DMS153 (cell line): ENCODE data around the gene NUDT1.
"Not testable (repeated sequence)": the region's sequence is repeated elsewhere in the genome, so short reads cannot be mapped to it uniquely, and the experiment has no call there.

ENCODE experiments used
- DNase-seq: peaks from one replicate; lab custom pipeline; 2025; lab: John Stamatoyannopoulos, UW

Gene NUDT1

DNA sequence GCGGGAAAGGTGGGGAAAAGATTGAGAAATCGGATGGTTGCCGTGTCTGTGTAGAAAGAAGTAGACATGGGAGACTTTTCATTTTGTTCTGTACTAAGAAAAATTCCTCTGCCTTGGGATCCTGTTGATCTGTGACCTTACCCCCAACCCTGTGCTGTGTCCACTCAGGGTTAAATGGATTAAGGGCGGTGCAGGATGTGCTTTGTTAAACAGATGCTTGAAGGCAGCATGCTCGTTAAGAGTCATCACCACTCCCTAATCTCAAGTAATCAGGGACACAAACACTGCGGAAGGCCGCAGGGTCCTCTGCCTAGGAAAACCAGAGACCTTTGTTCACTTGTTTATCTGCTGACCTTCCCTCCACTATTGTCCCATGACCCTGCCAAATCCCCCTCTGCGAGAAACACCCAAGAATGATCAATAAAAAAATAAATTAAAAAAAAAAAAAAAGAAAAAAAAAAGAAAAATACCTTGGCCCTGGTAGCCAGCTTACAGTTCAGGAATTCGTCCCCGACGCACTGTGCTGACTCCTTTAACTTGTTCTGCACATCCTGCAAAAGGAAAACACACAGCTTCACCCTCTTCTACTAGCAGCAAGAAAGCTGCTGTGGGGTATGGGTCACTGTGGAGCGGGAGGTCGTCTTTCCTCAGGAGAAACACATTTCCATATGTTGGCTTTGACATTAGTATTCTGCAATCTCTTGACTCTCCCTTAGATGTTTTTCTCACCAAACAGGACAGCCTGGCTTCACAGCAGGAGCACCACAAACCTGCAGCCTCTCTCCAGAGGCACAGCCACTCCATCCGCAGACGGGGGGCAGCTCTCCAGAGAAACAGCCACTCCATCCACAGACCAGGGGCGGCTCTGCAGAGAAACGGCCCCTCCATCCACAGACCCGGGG lies 27.3 kb downstream of the NUDT1 start:
- DNase-seq = not testable (repeated sequence)

DNA sequence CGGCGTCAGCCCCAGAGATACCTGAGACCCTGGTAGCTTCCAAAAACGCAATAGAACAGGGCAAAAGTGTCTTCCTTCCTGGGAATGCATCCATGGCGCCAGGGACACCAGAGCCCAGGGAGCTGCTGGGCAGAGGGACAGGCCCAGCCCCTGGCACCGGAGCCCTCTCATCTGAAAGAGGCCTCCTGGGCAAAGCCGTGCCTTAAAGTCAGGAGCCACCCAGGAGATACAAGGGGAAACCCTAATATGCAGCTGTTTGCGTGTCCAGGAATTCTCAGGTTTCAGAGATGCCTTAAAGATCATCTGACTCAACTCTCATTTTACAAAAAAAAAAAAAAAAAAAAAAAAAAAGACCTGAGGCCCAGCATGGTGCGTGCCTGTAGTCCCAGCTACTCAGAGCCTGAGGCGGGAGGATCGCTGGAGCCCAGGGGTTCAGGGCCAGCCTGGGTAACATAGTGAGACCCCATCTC lies 28.0 kb downstream of the NUDT1 start:
- DNase-seq = no peak

DNA sequence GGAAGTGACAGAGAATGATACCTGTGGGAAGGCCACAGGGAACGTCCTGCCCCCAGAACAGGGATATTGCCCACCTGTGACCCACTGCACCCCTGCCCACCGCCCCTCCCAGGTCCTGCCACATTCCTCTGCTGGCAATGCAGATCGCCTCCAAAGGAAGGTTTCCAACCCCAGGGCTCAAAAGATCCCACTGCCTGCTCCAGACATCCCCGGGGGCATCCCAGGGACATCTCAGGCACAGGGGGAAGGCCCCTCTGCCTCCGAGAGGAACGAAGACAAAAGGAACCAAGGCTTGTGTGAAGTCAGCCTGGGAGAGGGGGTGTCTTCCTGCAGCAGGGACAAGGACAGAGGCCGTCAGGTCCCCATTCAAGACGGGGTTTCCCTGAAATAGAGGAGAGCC lies 28.5 kb downstream of the NUDT1 start:
- no peak for DNase-seq

DNA sequence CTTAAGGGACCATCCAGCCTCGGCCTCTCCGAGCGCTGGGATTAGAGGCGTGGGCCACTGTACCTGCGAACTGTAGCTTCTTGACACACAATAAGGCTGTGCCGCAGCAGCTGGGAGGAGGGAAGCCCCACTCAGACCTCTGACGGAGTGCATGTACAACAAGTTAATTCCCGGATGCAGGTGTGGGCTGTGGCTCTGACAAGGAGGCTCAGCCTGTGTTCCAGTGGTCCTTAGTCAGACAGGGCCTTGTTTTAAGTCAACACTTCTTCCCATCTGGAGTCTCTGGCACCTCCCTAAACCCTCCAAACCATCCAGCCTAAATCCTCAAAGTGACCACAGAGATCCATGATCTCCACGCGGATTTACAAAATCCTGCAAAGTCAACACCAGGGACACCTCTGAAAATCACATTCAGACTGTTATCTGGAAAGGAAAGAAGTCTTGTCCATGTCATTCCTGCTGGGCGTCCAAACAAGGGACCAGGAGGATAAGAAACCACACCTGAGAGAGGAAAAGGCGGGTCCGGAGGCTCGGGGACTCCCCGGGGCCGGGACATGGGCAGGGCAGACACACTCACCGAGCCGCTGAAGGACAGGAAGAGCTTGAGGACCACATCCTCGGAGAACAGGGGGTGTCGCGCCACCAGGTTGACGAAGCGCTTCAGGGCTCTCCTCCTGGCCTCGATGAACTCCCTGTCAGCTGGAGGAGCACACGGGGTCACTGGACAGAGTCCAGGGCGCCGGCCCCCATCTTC lies 29.4 kb downstream of the NUDT1 start:
- DNase-seq = no peak

DNA sequence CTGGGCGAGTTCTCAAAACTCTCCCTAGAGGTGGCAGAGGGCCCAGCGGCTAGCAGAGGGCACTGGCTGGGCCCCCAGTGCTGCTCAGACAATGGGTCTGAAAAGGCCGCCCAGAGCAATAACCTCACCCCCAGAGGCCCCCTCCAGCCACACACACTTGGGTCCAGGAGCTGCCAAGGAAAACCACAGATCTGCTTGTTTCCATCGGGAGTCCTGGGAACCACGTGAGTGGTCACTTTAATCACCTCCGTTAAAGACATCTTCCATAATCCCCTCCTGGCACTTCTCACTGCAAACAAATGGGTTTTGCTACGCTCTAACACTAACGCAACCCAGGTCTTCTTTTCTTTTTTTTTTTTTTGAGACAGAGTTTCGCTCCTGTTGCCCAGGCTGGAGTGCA lies 30.0 kb downstream of the NUDT1 start:
- DNase-seq = no peak

DNA sequence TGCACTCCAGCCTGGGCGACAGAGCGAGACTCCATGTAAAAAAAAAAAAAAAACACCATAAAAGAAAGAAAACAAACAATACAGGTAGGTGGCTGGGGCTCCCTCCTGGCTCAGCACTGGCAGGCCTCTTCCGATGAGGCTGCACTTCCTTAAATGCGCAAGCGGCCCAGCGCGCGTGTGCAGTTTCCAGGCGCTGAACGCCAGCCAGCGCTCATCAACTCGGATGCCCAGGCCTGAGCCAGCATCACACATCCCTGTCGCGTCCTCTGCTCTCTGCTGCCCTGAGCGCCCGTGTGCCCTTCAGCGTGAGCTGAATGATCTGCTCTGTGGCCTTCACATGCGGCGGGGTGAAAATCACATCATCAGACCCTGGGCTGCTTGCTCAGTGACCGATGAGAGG lies 31.8 kb downstream of the NUDT1 start:
- no peak for DNase-seq

DNA sequence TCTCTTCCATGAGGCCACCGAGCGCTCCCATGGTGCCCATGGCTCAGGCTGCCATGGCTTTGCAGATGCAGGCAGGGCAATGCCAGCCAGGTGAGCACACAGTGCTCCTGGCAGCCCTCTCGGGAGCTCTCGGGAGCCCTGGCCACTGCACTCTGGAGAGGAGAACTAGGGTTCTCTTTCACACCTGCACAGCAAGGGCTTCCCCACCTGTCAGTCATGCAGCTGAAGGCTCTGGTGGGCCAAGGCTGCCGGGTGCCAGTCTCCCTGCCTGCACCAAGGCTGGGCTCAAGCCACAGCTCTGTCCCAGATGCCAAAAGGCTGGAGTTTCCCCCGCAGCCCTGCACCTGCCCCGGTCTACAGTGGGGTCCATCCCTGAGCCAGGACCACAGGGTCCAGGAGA lies 32.6 kb downstream of the NUDT1 start:
- DNase-seq = no peak

DNA sequence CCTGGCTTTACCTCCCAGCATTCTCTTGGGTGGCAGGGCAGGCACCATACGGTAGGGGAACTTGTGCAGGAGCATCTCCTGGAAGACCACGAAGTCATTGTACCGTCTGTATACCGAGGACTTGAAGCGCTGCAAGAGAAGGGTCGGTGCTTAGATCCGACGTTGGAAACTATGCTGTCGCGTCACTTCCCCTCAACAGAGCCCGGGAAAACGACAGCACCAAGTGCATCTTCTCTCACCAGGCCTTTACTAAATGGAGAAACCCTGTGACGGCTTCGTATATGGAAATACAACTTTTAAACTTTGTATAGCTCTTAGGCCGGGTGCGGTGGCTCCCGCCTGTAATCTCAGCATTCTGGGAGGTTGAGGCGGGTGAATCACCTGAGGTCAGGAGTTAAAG lies 33.1 kb downstream of the NUDT1 start:
- no peak for DNase-seq

DNA sequence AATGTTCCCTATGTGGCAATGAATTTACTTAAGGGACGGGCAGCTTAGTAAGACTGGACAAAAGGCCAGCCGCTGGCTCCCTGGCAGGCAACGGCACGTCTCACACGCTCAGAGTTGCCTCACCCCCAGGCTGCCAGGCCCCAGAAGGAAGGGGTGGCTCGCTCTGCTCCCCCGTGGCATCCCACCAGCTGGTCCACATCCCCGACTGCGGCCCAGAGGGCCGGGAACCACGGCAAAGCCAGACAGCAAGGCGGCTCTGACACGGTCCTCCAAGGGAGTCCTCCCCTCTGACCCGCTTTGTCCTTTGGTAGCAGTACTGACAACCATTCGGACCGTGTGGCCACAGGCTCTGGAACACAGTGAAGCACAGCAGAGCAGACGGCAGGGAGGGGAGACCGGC lies 34.1 kb downstream of the NUDT1 start:
- DNase-seq = no peak

DNA sequence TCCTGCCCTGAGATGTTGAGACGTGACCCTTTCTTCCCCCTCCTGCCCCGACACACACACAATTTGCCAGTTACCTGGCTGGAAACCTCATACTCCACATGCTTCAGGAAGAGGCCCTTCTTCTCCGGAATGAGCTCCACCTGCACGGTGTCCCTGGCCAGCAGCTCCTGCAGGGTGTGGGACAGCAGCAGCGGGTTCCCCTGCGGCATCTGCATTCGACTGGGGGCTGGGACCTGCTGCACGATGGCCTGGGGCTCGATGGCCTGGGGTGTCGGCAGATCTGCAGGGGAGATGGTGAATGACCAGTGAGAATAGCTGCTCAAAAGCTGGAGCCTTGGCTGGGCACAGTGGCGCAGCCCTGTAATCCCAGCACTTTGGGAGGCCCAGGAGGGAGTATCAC lies 36.0 kb downstream of the NUDT1 start:
- DNase-seq = no peak

DNA sequence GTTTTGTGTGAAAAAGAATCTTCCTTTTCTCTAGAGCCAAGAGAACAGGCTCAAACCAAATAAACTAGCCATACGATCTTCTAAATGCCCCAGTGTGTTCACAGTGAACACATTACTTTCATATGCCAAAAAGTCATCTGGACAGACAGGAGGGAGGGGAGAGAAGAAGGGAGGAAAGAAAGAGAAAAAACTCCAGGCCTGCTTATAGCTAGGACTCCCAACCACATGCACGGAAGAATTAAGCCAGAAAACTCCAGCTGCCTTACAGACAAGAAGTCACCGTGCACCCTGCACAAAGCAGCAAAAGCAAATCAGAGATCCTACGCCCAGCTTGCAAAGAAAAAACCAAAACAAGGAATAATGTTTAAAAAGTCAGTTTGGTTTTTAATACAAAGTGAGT lies 37.9 kb downstream of the NUDT1 start:
- DNase-seq = no peak

DNA sequence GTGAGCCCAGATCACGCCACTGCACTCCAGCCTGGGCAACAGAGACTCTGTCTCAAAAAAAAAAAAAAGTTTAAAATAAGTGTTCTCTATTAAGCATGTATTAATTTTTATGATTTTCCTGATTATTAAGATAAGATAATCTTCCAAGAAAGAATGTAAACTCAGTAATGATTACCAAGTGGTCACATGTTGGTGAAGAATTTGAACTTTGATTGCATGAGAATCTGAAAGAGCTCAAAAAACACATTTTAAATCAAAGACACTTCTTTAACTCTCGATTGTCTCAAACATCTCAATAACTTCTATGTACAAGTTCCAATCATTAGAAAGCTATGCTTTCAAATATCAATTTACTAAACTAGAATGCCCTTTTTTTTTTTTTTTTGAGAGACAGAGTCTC lies 38.4 kb downstream of the NUDT1 start:
- no peak for DNase-seq

DNA sequence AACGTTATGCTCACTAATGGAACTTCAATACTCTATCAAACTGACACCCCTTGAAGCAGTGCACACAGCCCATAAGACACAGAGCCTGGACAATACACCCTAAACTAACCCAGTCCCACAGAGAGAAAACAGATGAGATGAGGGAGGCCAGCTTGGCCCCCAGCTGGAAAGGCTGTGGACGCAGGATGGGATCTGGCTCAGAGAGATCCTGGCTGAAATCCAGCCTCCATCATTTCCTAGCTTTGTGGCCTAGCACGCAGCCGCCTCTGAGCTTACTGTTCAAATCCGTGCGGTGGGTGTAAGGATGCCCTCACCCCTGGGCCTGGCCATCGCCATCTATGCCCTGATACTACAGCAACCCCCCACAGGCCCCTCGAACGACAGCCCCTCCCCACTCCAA lies 39.5 kb downstream of the NUDT1 start:
- DNase-seq = no peak

DNA sequence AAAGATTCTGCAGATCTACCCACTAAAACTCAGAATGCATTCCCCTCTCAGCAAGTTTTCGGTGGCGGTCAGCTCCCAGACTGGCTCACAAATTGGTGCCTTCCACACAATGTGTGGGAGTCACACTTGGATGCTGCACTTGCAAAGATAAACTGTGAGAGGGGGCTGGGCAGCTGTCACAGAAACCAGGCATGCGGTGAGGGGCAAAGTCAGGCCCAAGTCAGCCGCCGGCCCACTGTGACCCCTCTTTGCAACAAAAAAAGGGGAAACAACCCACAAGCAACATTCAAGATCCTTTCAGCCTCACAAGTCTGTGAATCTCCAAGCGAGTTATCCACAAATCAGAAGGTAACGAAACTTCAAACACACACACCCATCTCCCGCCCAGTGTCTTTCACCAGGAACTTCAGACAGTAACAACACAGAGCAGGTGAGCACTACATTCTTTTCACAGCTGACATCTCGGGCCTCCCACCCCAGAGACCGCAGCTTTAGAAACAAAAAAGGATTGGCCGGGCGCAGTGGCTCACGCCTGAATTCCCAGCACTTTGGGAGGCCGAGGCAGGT lies 40.2 kb downstream of the NUDT1 start:
- DNase-seq = no peak

DNA sequence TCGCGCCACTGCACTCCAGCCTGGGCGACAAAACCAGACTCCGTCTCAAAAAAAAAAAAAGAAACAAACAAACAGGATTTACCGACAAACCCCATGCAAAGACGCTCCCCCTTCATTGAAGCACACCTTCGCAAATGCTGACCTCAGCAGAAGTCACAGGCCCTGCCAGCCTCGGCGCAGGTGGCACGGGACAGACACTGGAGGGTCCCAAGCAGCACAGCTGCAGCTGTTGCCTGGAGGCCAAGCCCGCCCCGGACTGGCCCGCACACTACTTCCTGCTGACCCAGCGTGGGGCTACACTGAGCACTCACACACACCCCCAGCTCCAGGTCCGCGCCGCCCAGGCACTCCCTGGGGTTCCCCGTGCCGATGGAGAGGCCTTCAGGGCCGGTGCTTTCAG lies 41.0 kb downstream of the NUDT1 start:
- no peak for DNase-seq

DNA sequence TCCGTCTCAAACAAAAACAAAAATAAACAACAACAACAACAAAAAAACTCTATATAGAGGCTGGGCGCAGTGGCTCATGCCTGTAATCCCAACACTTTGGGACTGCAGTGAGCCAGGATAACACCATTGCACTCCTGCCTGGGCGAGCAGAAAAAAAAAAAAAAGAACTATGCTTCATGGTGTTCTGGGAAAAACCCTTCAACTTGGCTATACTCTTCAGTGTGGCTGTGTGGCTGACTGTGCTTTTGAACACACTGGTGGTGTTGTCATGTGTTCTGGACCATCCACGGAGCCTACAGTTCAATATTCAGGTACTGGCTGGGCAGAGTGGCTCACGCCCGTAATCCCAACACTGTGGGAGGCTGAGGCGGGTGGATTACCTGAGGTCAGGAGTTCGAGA lies 45.7 kb downstream of the NUDT1 start:
- no peak for DNase-seq

DNA sequence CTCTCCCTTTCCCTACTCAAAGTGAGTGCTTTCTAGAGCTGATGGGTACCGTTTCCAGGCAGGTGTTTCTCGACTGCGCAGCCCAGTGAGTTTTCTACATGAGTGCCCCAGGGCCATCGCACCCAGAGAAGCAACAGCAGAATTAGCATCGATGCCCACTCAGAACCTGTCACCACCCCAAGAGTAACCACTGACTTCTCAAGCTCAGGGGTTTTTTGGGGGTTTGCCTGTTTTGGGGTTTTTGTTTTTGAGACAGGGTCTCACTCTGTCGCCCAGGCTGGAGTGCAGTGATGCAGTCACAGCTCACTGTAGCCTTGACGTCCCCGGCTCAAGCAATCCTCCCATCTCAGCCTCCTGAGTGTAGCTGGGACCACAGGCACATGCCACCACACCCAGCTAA lies 46.5 kb downstream of the NUDT1 start:
- no peak for DNase-seq

DNA sequence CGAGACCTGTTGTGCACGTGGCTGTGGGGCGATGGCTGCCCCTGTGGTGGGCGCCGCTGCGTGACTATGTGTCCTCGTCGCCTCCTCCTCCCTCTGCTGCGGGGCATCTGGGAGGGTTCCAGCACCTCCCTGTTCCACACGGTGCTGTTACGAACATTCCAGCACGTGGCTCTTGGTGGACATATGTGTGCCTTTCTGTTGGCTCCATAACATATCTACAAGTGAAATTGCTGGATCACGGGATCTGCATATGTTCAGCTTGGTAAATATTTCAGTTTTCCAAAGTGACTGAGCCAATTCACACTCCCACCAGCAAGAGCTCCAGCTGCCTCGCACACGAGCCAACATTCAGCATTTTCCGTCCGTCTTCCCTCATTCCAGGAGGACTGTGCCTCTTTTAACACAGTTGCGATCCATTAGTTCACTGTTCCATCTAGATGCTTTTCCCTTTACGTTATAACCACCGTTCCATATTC lies 47.1 kb downstream of the NUDT1 start:
- no peak for DNase-seq

DNA sequence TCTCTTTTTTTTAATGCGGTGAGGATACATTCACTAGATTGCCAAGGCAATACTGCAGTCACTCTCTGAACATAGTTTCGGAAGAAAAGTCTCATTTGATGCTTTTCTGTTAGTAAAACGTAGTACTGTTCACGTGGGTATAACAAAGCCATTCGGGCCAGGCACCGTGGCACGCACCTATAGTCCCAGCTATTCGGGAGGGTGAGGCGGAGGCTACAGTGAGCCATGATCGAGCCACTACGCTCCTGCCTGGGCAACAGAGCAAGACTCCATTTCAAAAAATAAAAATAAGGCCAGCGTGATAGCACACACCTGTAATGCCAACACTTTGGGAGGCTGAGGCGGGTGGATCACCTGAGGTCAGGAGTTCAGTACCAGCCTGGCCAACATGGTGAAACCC lies 47.6 kb downstream of the NUDT1 start:
- no peak for DNase-seq

DNA sequence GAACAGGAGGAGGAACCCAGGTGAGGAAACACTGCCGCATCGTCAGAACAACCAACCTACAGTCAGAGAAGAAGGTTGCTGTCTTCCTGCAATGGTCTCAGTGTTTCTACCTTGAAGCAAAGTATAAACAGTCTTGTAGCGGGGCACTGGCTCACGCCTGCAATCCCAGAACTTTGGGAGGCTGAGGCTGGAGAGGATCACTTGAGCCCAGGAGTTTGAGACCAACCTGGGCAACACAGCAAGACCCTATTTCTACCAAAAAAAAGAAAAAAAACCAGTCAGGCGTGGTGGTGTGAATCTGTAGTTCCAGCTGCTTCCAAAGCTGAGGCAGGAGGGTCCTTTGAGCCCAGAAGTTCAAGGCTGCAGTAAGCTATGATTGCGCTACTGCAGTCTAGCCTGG lies 48.9 kb downstream of the NUDT1 start:
- no peak for DNase-seq

DNA sequence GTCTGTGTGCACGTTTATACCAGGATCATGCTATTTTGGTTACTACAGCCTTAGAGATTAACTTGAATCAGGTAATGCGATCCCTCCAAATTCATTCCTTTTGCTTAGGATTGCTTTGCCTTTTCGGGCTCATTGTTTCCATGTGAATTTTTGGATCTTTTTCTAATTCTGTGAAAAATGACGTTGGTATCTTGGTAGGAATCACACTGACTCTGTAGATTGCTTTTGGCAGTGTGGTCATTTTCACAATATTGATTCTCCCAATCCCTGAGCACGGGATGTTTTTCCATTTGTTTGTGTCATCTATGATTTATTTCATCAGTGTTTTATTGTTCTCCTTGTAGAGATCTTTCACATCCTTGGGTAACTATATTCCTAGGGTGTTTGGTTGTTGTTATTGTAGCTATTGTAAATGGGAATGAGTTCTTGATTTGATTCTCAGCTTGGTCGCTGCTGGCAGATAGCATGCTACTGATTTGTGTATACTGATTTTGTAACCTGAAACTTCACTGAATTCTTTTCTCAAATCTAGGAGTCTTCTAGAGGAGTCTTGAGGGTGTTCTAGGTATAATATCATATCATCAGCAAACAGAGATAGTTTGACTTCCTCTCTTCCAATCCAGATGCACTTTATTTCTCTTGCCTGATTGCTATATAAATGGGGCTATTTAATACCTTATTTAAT lies 54.1 kb downstream of the NUDT1 start:
- no peak for DNase-seq

DNA sequence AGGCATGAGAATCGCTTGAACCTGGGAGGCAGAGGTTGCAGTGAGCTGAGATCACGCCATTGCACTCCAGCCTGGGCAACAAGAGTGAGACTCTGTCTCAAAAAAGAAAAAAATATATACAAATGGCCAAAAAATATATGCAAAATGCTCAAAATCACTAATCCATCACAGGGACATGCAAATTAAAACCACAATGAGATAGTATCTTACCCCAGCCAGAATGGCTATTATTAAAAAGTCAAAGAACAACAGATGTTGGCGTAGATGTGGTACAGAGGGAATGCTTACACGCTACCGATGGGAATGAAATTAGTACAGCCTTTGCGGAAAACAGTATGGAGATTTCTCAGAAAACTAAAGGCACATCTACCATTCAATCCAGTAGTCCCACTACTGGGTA lies 54.8 kb downstream of the NUDT1 start:
- DNase-seq = no peak
